HG02885 (cell line): Measurements from ENCODE around the gene CAMK2G.
A peak's percentile ranks its signal among the peaks of the same experiment; 100 is the strongest.

Experiments used
- ATAC-seq: cut with Tn5 transposase; IDR thresholded peaks from one replicate; pipeline ENCODE4 v1.9.1; 2021; ENCODE audit warnings: mild to moderate bottlenecking; ENCODE audit not compliant: unreplicated experiment, poor library complexity

The CAMK2G gene

GRCh38 chr10:73816917-73817729, 57.2 kb downstream of the CAMK2G start:
- ATAC-seq = no peak

- ATAC-seq = no peak
Measured at GRCh38 chr10:73815719-73816030, 58.7 kb downstream of the CAMK2G start.

- ATAC-seq = no peak
Measured at GRCh38 chr10:73814896-73815718, 59.2 kb downstream of the CAMK2G start.

- ATAC-seq = no peak
Measured at GRCh38 chr10:73814276-73814895, 60.0 kb downstream of the CAMK2G start.

- no peak for ATAC-seq
Measured at GRCh38 chr10:73813333-73813732, 61.0 kb downstream of the CAMK2G start.

GRCh38 chr10:73812657-73813056, 61.7 kb downstream of the CAMK2G start:
- no peak for ATAC-seq

GRCh38 chr10:73810735-73811465, 63.5 kb downstream of the CAMK2G start:
- ATAC-seq = peak; percentile 31

GRCh38 chr10:73810358-73810734, 64.0 kb downstream of the CAMK2G start:
- ATAC-seq = no peak

GRCh38 chr10:73809061-73809818, 65.1 kb downstream of the CAMK2G start:
- ATAC-seq = no peak

GRCh38 chr10:73808021-73808815, 66.1 kb downstream of the CAMK2G start:
- no peak for ATAC-seq

GRCh38 chr10:73807471-73807870, 66.9 kb downstream of the CAMK2G start:
- ATAC-seq = no peak

GRCh38 chr10:73806176-73806950, 68.0 kb downstream of the CAMK2G start:
- no peak for ATAC-seq

GRCh38 chr10:73803680-73804286, 70.6 kb downstream of the CAMK2G start:
- peak; percentile 76 for ATAC-seq

- no peak for ATAC-seq
Measured at GRCh38 chr10:73802276-73802991, 71.9 kb downstream of the CAMK2G start.

- no peak for ATAC-seq
Measured at GRCh38 chr10:73801253-73801590, 73.1 kb downstream of the CAMK2G start.

GRCh38 chr10:73800560-73801252, 73.6 kb downstream of the CAMK2G start:
- ATAC-seq = no peak
